GDM1 (cell line): Measurements from ENCODE around the gene FZR1.

ENCODE experiments used
- DNase-seq: peaks from one replicate; lab custom pipeline; 2025; lab: John Stamatoyannopoulos, UW

Gene FZR1

DNA sequence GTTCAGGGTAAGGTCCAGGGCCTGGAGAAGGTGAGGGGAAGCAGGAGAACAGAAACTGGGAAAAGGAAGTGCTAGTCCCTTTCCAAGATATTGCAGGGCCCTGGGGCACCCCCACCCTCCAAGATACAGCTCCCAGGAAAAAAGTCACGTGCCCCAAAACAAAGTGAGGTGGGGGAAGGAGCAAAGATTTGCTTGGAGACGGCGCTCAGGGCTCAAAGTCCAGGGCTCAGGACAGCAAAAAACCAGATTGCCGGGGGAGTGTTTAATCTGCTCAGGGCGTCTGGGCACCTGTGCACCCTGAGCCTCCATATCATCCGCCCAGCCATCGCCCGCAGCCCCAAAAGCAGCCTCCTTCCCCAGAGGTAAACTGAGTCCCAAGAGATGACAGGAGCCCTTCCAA, 32.1 kb upstream of the FZR1 start:
- DNase-seq, result no peak

GRCh38 chr19:3474614-3475013, 31.5 kb upstream of the FZR1 start:
- no peak for DNase-seq

DNA sequence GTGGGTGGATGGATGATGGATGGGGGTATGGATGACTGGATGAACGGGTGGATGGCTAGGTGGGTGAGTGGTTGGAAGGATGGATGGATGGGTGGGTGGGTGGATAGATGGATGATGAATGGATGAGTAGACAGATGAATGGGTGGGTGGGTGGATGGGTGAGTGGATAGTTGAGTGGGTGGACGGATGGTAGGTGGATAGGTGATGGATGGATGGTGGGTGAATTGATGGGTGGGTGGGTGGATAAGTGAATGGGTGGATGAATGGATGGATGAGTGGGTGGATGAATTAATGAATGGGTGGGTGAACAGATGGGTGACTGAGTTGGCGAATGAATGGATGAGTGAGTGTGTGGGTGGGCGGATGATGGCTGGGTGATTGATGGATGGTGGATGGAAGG, 30.7 kb upstream of the FZR1 start:
- DNase-seq, result no peak

- DNase-seq, result no peak
Observed at GRCh38 chr19:3476830-3477229, 29.3 kb upstream of the FZR1 start.

DNA sequence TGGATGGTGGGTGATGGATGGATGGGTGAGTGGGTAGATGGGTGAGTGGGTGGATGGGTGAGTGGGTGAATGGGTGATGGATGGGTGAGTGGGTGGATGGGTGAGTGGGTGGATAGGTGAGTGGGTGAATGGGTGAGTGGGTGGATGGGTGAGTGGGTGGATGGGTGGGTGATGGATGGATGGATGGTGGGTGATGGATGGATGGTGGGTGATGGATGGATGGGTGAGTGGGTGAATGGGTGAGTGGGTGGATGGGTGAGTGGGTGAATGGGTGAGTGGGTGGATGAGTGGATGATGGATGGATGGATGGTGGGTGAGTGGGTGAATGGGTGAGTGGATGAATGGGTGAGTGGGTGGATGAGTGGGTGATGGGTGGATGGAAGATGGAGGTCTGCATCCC, 28.6 kb upstream of the FZR1 start:
- DNase-seq, result no peak

DNA sequence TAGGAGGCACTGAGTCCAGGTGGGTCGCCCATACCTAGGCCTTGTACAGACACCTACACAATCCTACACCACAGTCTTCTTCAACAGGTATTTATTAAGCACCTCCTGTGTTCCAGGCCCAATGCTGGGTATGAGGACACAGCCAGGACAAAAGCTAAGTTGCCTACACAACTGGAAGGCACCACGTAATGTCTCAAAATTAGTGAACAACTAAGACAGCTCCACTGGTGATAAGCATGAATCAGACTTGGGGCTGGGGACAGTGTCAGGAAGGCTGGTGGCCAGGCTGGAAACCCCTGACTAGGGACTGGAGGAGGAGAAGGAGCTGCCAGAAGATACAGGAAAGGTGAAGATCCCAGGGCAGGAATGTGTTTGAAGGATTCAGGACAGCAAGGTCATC, 28.2 kb upstream of the FZR1 start:
- DNase-seq, result no peak

- peak; percentile 86 for DNase-seq
Observed at GRCh38 chr19:3478409-3479176, 27.5 kb upstream of the FZR1 start.

GRCh38 chr19:3479177-3479833, 26.8 kb upstream of the FZR1 start:
- DNase-seq, result peak; percentile 90

DNA sequence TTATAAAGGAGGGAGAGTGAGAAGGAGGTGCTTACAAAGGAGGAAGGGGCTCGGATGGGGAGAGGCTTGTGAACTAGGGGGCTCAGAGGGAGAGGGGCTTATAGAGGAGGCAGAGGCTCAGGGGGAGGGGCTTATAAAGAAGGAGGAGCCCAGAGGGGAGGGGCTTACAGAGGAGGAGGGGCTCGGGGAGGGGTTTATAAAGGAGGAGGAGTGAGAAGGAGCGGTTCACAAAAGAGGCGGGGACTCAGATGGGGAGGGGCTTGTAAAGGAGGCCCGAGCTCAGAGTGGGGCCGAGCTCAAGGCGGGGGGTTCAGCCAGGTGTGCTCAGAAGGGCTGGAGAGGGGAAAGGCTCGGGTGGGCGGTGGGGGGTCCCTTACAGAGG, 26.3 kb upstream of the FZR1 start:
- no peak for DNase-seq

DNA sequence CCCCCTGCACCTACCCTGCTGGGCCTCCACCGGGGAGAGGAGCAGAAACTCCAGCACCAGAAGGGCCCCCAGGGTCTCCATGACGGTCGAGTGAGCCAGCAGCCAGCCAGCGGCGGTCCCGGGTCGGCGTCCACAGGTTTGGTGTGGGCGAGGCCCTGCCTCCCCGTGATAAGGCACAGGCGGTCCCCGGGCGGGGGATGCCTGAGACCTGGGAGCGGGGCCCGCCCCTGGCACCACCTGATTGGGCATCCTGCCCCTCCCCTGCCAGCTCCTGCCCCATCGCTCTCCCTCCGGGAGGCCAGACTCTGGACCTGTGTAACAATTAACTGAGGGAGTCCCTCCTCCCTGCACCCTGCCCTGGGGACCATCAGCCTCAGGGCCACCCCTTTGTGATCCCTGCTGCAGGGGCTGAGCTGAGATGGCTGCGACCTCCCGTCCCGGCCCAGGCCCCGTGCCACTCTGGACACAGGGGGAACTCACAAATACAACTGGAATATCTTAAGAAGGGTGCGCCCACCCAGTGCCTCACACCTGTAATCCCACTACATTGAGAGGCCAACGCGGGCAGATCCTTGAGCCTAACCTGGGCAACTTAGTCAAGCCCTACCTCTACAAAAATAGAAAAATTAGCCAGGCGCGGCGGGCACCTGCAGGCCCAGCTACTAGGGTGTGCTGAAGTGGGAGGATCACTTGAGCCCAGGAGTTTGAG, 25.6 kb upstream of the FZR1 start, which contains the start of gene SMIM24:
Gene SMIM24 (minus strand): TSS at position 143 of the 709 bp plus-strand sequence. CDS start 62 bp downstream, at position 81.
- DNase-seq, result no peak

DNA sequence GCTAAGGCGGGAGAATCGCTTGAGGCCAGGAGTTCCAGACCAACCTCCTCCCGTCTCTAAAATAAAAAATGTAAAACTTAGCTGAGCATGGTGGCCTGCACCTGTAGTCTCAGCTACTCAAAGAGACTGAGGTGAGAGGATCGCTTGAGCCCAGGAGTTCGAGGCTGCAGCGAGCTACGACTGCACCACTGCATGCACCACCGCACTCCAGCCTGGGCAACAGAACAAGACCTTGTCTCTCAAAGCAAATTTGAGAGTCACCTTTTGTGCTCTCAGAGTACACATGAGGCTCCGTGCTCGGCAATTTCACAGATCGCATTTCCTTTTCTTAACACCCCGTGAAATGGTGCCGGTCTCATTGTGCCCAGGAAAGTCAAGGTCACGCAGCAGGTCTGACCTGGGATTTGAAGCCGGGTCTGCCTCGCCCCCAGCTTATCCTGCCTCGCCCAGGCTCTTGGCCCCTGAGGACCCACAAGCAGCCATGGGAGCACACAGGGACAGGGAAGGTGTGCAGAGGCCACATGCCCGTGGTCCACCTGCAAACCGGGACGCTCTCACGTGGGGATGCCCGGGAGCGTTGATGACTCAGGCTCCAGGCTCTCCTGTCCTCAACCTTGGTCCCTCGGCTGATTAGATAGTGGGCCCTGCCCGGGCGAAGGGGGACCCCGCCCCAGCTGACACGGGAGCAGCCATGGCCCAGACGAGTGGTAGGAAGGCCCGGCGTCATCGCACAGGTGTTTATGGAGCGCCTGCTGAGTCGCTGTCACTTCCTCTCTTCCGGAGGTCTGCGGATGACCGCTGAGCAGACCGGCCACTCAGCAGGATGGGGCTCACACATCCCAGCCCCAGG, 24.6 kb upstream of the FZR1 start:
- DNase-seq, result no peak

DNA sequence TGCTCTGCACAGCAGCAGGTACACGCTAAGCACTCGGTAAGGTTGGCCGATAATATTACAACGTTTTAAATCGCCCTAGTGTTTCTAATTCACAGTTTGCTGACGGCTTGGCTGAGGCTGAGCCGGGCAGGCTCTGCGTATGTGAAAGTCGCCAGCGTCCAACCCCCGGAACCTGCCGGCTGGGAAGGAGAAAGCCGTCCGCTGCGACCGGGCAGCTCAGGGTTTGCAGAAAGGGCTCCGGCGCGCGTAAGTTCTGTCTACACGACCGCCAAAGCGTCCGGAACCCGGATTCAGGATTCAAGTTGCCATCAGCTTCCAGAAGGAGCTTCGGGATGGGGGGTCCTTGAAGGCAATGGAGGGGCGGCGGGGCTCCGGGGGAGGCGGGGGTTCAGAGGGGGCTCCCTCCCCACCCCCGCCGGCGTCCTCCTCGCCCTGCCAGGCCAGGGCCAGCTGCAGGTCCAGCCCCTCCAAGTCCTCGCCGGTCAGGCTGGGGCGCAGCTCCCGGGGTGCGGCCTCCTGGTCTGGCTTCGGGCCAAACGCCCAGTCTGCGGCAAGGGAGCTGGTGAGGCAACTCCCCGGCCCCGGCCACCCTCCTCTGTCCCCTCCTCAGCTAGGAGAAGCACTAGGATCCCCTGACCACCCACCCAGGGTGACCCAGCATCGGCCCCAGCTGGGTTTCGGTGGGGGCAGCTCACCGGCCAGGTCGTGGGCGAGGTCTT, 23.4 kb upstream of the FZR1 start:
- DNase-seq, result no peak

DNA sequence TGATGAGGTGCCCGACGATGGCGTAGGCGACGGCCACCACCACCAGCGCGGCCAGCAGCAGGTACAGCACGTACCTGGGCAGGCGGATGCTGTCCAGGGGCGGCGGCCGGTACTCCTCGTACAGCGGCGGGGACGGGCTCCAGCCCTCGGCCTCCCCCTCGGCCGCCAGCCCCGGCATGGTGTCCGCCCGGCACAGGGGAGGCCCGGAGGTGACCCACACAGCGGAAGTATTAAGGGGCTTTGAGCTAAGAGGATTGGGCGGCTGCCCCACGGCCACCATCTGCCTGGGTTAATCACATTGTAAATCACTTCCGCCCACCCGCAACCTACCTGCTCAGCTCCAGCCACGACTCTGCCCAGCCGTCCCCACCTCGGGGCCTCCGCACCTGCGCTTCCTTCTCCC, 22.9 kb upstream of the FZR1 start, which contains the start of gene SMIM44:
Gene SMIM44 (minus strand): TSS at position 216 of the 403 bp plus-strand sequence. CDS start 38 bp downstream, at position 178.
- DNase-seq, result no peak

- no peak for DNase-seq
Observed at GRCh38 chr19:3491396-3492119, 14.6 kb upstream of the FZR1 start.

- DNase-seq, result no peak
Observed at GRCh38 chr19:3492131-3492839, 13.8 kb upstream of the FZR1 start.

GRCh38 chr19:3492919-3493318, 13.2 kb upstream of the FZR1 start:
- DNase-seq, result no peak

- DNase-seq, result no peak
Observed at GRCh38 chr19:3493651-3494050, 12.5 kb upstream of the FZR1 start.

DNA sequence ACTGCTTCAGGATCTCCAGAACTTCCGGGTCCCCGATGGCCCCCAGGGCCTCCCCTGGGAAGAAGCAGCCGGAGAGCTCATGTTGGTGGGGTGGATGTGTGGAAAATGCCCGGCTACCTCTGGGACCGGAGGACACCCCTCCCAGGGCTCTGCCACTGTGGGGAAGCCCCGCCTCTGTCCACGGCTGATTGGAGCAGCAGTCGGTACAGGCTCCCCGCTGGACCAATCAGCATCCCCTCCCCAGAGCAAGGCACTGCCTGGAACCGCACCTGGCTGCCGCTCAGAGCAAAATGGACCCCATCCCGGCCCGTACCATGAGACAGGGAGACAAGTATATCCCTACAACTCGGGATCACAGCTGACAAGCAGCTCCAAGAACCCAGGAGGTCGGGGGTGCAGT, 12.1 kb upstream of the FZR1 start:
- DNase-seq, result no peak

GRCh38 chr19:3494559-3494958, 11.6 kb upstream of the FZR1 start:
- no peak for DNase-seq
